Activated CD4-positive, alpha-beta memory T cell treated with anti-CD3 and anti-CD28 coated beads, Interleukin-2, amount 10 ng/mL, durations not matched to agents 7 days and 5 days (primary cell): Measurements from ENCODE around the gene CLTC. TPM values are rescaled to one million over a fixed set of nuclear protein-coding genes. Genes with fewer than 3 reads are reported as not detected.
"Not testable (repeated sequence)": the region's sequence is repeated elsewhere in the genome, so short reads cannot be mapped to it uniquely, and the experiment has no call there.

ENCODE experiments used
- CTCF ChIA-PET: fragments of 350-600 bp; sonication (Branson Sonifier 250); formaldehyde crosslinking; loops from one replicate; lab custom pipeline; 2021; ENCODE audit warnings: antibody characterized with exemption, inconsistent platforms; lab: Charles Lee
- POLR2A ChIA-PET: fragments of 350-600 bp; sonication (Branson Sonifier 250); formaldehyde crosslinking; loops from one replicate; lab custom pipeline; 2021; ENCODE audit warnings: antibody characterized with exemption; lab: Charles Lee
- DNase-seq: peaks from one replicate; pipeline ENCODE4 v3.0.0-alpha.2; 2020
- H3K27ac Mint-ChIP-seq: one replicate; pipeline ENCODE4 v1.8.0; 2021; ENCODE audit warnings: mild to moderate bottlenecking, mixed read lengths
- H3K27me3 Mint-ChIP-seq: one replicate; pipeline ENCODE4 v1.8.0; 2021; ENCODE audit warnings: mixed read lengths
- H3K36me3 Mint-ChIP-seq: one replicate; pipeline ENCODE4 v1.8.0; 2021; ENCODE audit warnings: low read depth, mixed read lengths
- H3K4me1 Mint-ChIP-seq: one replicate; pipeline ENCODE4 v1.8.0; 2021; ENCODE audit warnings: mixed read lengths
- H3K4me3 Mint-ChIP-seq: one replicate; pipeline ENCODE4 v1.8.0; 2021; ENCODE audit warnings: mild to moderate bottlenecking, mixed read lengths
- H3K9me3 Mint-ChIP-seq: one replicate; pipeline ENCODE4 v1.8.0; 2021; ENCODE audit warnings: mixed read lengths
- total RNA-seq, 2 experiments: library from RNA; stranded (reverse); gene quantifications; one replicate each; pipeline ENCODE4 v1.2.3, GENCODE V29; 2021

Gene CLTC
- total RNA-seq = 100 to 1,000 TPM; 156 to 163 TPM

DNA sequence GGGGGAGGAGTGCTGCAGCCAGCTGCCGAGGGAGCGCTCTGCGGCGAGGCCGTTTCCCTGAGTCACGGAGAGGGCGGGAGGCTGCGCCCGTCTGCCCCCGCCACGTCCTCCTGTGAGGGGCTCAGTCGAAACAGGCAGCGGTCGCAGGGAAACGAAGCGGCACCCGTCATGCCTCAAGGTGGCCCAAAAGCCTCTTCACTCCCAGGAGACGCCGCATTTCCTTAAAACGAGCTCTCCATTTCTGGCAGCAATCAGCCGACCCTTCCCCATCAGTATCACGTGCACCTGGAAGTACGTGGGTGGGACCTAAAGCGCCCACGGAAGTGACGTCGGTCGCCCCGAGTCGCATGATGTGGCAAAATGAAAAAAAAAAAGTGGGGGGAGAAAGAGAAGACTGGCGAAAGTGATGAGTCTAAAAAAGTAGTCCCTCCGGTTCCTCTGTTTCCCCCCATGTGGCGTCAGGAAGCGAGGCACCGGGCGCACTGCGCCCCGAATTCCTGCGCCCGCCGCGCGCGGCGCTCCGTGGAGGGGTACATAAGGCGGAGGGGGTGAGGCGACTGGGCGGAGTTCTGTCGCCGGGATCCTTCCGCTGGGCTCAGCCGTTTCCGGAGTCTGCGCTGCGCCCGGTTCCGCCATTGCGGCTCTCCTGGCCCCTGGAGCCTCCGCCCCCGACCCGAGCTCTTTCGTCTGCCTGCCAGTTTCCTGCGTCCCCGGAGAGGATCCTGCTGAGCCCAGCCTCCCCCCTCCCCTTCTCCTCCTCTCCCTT, at the start of gene CLTC:
TSS of gene CLTC (plus strand) at position 598 of the 766 bp plus-strand sequence. CDS start 237 bp downstream, outside the sequence.
- Mint-ChIP-seq H3K27me3 (no peaks in the 10 kb centered on the region), H3K4me1 (peaks cover 50% of the 10 kb centered on the region), H3K4me3 (peak within 1 kb of the TSS; percentile 89), H3K36me3 (peaks cover 40% of the 10 kb centered on the region), H3K27ac (peak within 1 kb of the TSS; percentile 99), H3K9me3 (no peaks in the 10 kb centered on the region)
- POLR2A ChIA-PET = interaction anchor here (0.6 to 7.3 kb wide), 58 partner anchors 10 to 1287 kb away, joined by 3 to 98 read pairs (median 5); partner anchors contain the start of genes CA4, DHX40, GDPD1 and HEATR6
- peak; percentile 93 for DNase-seq
- CTCF ChIA-PET = interaction anchor here (0.7 to 3.2 kb wide), 9 partner anchors 11 to 513 kb away, joined by 3 to 12 read pairs (median 4); partner anchors contain the start of genes PTRH2, TRIM37 and VMP1

DNA sequence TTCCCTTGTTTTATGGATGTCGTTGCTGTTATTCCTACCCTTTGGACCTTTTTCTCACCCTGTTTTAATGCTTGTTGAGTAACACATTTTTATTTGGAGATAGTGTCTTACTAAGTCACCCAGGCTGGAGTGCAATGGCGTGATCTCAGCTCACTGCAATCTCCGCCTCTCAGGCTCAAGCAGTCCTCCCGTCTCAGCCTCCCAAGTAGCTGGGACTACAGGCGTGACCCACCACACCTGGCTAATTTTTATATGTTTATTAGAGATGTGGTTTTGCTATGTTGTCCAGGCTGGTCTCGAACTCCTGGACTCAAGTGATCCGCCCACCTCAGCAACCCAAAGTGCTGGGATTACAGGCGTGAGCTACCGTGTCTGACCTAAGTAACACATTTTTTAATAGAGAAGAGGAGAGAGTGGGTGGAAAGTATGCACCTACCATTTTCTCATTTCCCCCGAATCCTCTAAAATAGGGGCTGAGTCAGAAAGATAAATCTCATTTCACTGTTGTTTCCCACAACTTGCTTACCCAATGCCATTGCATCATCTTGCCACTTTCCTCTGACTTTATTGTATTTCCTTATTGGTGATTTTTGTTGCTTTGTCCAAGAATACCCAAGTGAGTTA, 47.3 kb upstream of the CLTC start:
- DNase-seq = no peak
- ChIA-PET POLR2A (no interaction called here), CTCF (no interaction called here)
- H3K27ac Mint-ChIP-seq = no peak overlapping the region
- H3K4me3 Mint-ChIP-seq = no peak overlapping the region
- H3K27me3 Mint-ChIP-seq = no peaks in the 10 kb centered on the region
- peaks cover 14% of the 10 kb centered on the region for H3K36me3 Mint-ChIP-seq
- no peaks in the 10 kb centered on the region for H3K9me3 Mint-ChIP-seq
- peaks cover 14% of the 10 kb centered on the region for H3K4me1 Mint-ChIP-seq

GRCh38 chr17:59584168-59584567, 35.5 kb upstream of the CLTC start:
- POLR2A ChIA-PET = not testable (repeated sequence)

GRCh38 chr17:59600169-59600568, 19.5 kb upstream of the CLTC start:
- Mint-ChIP-seq H3K4me1 (peaks cover 15% of the 10 kb centered on the region), H3K27ac (no peak overlapping the region), H3K9me3 (no peaks in the 10 kb centered on the region), H3K36me3 (peaks cover 28% of the 10 kb centered on the region), H3K27me3 (no peaks in the 10 kb centered on the region), H3K4me3 (no peak overlapping the region)
- POLR2A ChIA-PET = interaction anchor here (1.6 kb wide), 1 partner anchor 23 kb away, joined by 3 read pairs; no protein-coding TSS in a partner anchor
- no peak for DNase-seq
- CTCF ChIA-PET = no interaction called here

More at GRCh38 chr17:59584168-59584567, 35.5 kb upstream of the CLTC start:
- H3K9me3 Mint-ChIP-seq, H3K4me3 Mint-ChIP-seq, H3K27me3 Mint-ChIP-seq, H3K4me1 Mint-ChIP-seq, H3K27ac Mint-ChIP-seq, H3K36me3 Mint-ChIP-seq, CTCF ChIA-PET, DNase-seq: not testable (repeated sequence)

DNA sequence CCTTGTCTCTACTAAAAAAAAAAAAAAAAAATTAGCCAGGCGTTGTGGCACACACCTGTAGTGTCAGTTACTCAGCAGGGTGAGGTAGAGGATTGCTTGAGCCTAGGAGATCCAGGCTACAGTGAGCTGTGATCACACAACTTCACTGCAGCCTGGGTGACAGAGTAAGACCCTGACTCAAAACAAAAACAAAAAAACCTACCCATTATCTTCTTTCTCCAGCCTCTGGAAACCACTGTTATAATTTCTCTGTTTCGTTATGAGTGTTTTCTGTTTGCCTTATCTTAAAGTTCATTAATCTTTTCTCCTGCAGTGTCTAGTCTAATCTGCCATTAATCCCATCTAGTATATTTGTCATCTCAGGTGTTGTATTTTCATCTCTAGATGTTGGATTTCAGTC, 18.6 kb upstream of the CLTC start:
- H3K4me1 Mint-ChIP-seq = peaks cover 15% of the 10 kb centered on the region
- H3K27ac Mint-ChIP-seq = no peak overlapping the region
- DNase-seq = peak; percentile 20
- H3K9me3 Mint-ChIP-seq = no peaks in the 10 kb centered on the region
- H3K4me3 Mint-ChIP-seq = no peak overlapping the region
- no peaks in the 10 kb centered on the region for H3K27me3 Mint-ChIP-seq
- H3K36me3 Mint-ChIP-seq = peaks cover 33% of the 10 kb centered on the region
- ChIA-PET CTCF (interaction anchor here (0.7 kb wide), 1 partner anchor 1552 kb away, joined by 6 read pairs; no protein-coding TSS in a partner anchor), POLR2A (interaction anchor here (1.6 to 2.8 kb wide), 2 partner anchors 18 to 22 kb away, joined by 3 to 19 read pairs; partner anchors contain the start of gene CLTC)

DNA sequence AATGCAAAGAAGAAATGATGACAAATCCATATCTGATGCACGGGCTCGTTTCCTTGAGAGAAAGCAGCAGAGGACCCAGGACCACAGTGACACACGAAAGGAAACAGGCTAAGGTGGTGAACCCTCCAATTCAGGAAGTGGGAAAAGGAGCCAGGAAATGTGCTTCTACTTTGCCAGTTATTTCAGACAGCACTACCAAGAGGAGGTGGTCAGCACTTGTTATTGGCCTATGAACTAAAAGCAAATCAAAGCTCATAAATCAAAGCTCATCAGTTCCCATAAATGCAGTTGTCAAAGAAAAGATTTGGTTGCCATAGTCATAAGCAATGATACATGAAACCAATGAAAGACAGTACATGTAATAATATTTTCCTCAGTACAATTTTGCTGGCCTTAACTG, 12.6 kb upstream of the CLTC start:
- no peak overlapping the region for H3K4me3 Mint-ChIP-seq
- H3K9me3 Mint-ChIP-seq = no peaks in the 10 kb centered on the region
- no peak overlapping the region for H3K27ac Mint-ChIP-seq
- no peaks in the 10 kb centered on the region for H3K27me3 Mint-ChIP-seq
- ChIA-PET CTCF (interaction anchor here (0.6 to 2.8 kb wide), 4 partner anchors 9 to 296 kb away, joined by 3 to 12 read pairs (median 4); no protein-coding TSS in a partner anchor), POLR2A (interaction anchor here (5.3 kb wide), 1 partner anchor 11 kb away, joined by 35 read pairs; the partner anchor contains the start of gene CLTC)
- H3K36me3 Mint-ChIP-seq = peaks cover 29% of the 10 kb centered on the region
- peaks cover 5% of the 10 kb centered on the region for H3K4me1 Mint-ChIP-seq
- DNase-seq = no peak

- no peaks in the 10 kb centered on the region for H3K9me3 Mint-ChIP-seq
- ChIA-PET POLR2A (interaction anchor here (5.3 kb wide), 1 partner anchor 11 kb away, joined by 35 read pairs; the partner anchor contains the start of gene CLTC), CTCF (interaction anchor here (0.8 to 2.8 kb wide), 3 partner anchors 10 to 297 kb away, joined by 3 to 12 read pairs (median 5); no protein-coding TSS in a partner anchor)
- DNase-seq = peak; percentile 39
- H3K27me3 Mint-ChIP-seq = no peaks in the 10 kb centered on the region
- H3K27ac Mint-ChIP-seq = no peak overlapping the region
- peaks cover 22% of the 10 kb centered on the region for H3K36me3 Mint-ChIP-seq
- peaks cover 4% of the 10 kb centered on the region for H3K4me1 Mint-ChIP-seq
- H3K4me3 Mint-ChIP-seq = no peak overlapping the region
Observed at GRCh38 chr17:59607817-59608403, 11.8 kb upstream of the CLTC start.

DNA sequence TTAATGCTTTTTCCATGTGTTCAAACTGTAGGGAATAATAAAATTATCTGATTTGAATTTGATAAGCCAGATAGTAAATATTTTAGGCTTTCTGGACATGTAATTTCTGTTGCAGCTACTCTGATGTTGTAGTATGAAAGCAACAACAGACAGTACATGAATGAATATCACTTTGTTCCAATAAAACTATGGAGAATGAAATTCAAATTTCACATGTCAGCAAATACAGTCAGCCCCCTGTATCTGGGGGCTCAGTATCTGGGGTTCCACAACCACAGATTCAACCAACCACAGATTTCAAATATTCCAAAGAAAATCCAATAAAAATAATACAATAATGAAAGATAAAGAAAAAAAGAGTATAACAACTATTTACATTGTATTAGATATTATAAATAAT, 8.2 kb upstream of the CLTC start:
- ChIA-PET POLR2A (interaction anchor here (5.3 kb wide), 1 partner anchor 7 kb away, joined by 35 read pairs; the partner anchor contains the start of gene CLTC), CTCF (no interaction called here)
- no peaks in the 10 kb centered on the region for H3K9me3 Mint-ChIP-seq
- peaks cover 13% of the 10 kb centered on the region for H3K36me3 Mint-ChIP-seq
- no peak overlapping the region for H3K4me3 Mint-ChIP-seq
- H3K27me3 Mint-ChIP-seq = no peaks in the 10 kb centered on the region
- H3K4me1 Mint-ChIP-seq = peaks cover 4% of the 10 kb centered on the region
- H3K27ac Mint-ChIP-seq = no peak overlapping the region
- no peak for DNase-seq

DNA sequence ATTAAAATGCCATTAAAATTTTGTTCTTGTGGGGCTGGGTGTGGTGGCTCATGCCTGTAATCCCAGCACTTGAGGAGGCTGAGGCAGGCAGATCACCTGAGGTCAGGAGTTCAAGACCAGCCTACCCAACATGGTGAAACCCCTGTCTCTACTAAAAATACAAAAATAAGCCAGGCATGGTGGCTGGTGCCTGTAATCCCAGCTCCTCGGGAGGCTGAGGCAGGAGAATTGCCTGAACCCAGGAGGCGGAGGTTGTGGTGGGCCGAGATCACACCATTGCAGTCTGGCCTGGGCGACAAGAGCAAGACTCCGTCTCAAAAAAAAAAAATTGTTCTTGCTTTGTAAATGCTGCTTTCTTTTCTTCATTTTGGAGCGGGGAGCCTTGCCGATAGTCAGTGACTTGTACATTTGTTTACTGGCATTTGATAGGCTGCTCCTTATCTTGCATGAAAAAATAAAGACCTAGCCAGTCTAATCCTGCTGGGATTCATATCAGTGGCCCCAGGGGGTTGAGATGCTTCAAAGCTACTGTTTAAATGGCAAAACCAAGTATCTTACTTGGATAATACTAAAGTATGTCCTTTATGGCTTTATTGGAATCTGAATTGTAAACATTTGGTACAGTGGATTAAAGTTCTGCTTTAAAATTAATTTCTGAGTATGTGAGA, 3.3 kb upstream of the CLTC start:
- H3K4me3 Mint-ChIP-seq = no peak overlapping the region
- H3K4me1 Mint-ChIP-seq = peaks cover 25% of the 10 kb centered on the region
- ChIA-PET POLR2A (interaction anchor here (0.7 to 7.3 kb wide), 7 partner anchors 7 to 224 kb away, joined by 3 to 98 read pairs (median 35); partner anchors contain the start of gene DHX40), CTCF (interaction anchor here (3.2 kb wide), 1 partner anchor 8 kb away, joined by 12 read pairs; no protein-coding TSS in a partner anchor)
- H3K27ac Mint-ChIP-seq = no peak overlapping the region
- H3K9me3 Mint-ChIP-seq = no peaks in the 10 kb centered on the region
- no peaks in the 10 kb centered on the region for H3K27me3 Mint-ChIP-seq
- H3K36me3 Mint-ChIP-seq = peaks cover 30% of the 10 kb centered on the region
- DNase-seq = no peak

GRCh38 chr17:59617156-59617732, 2.5 kb upstream of the CLTC start:
- no peaks in the 10 kb centered on the region for H3K9me3 Mint-ChIP-seq
- no peak for DNase-seq
- POLR2A ChIA-PET = interaction anchor here (0.6 to 7.3 kb wide), 15 partner anchors 8 to 1290 kb away, joined by 3 to 98 read pairs (median 13); partner anchors contain the start of genes DHX40, PTRH2, RNFT1 and VMP1
- no peaks in the 10 kb centered on the region for H3K27me3 Mint-ChIP-seq
- H3K4me1 Mint-ChIP-seq = peaks cover 33% of the 10 kb centered on the region
- H3K4me3 Mint-ChIP-seq = peak overlapping the region; percentile 89
- peaks cover 34% of the 10 kb centered on the region for H3K36me3 Mint-ChIP-seq
- H3K27ac Mint-ChIP-seq = peak overlapping the region; percentile 99
- CTCF ChIA-PET = interaction anchor here (3.2 kb wide), 1 partner anchor 9 kb away, joined by 12 read pairs; no protein-coding TSS in a partner anchor

DNA sequence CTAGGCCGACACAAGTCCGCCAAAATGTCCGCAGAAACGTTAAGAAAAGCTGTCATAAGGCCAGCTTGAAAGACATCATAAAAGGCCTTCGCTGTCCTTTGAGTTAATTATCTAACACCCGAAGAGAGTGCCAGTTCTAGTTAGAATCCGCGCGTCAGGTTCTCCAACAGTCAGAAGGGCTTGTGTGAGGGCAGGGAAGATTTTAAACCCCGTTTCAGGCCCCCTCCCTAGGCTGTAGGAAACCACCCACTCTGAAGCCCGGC, 729 bp upstream of the CLTC start:
- POLR2A ChIA-PET = interaction anchor here (0.8 to 7.3 kb wide), 48 partner anchors 10 to 1287 kb away, joined by 3 to 98 read pairs (median 6); partner anchors contain the start of genes CA4, DHX40, GDPD1 and HEATR6
- Mint-ChIP-seq H3K27me3 (no peaks in the 10 kb centered on the region), H3K4me3 (peak overlapping the region; percentile 89), H3K9me3 (no peaks in the 10 kb centered on the region), H3K27ac (peak overlapping the region; percentile 99), H3K36me3 (peaks cover 38% of the 10 kb centered on the region), H3K4me1 (peaks cover 48% of the 10 kb centered on the region)
- DNase-seq = no peak
- CTCF ChIA-PET = interaction anchor here (0.7 to 3.2 kb wide), 8 partner anchors 11 to 512 kb away, joined by 3 to 12 read pairs (median 4); partner anchors contain the start of genes PTRH2, TRIM37 and VMP1
